Stimulated activated naive CD4-positive, alpha-beta T cell treated with Interleukin-2 at 50 U/mL for 16 hours (primary cell): Measurements from ENCODE around the gene SWAP70.

Experiments used
- DNase-seq: peaks from one replicate; lab custom pipeline; 2025; lab: John Stamatoyannopoulos, UW

Gene SWAP70

GRCh38 chr11:9776203-9776602, 112.3 kb downstream of the SWAP70 start:
- DNase-seq, result no peak

GRCh38 chr11:9777066-9777465, 113.2 kb downstream of the SWAP70 start:
- no peak for DNase-seq

GRCh38 chr11:9777525-9777924, 113.6 kb downstream of the SWAP70 start:
- DNase-seq, result no peak

- no peak for DNase-seq
Measured at GRCh38 chr11:9780929-9781328, 117.1 kb downstream of the SWAP70 start.

GRCh38 chr11:9783986-9784385, 120.1 kb downstream of the SWAP70 start:
- DNase-seq, result no peak

- no peak for DNase-seq
Measured at GRCh38 chr11:9784602-9785315, 120.9 kb downstream of the SWAP70 start.

- no peak for DNase-seq
Measured at GRCh38 chr11:9787260-9787659, 123.4 kb downstream of the SWAP70 start.

- DNase-seq, result no peak
Measured at GRCh38 chr11:9787981-9788521, 124.2 kb downstream of the SWAP70 start.

GRCh38 chr11:9789910-9790309, 126.0 kb downstream of the SWAP70 start:
- DNase-seq, result no peak

- no peak for DNase-seq
Measured at GRCh38 chr11:9790703-9791102, 126.8 kb downstream of the SWAP70 start.

GRCh38 chr11:9796266-9796665, 132.4 kb downstream of the SWAP70 start:
- DNase-seq, result no peak

- DNase-seq, result no peak
Measured at GRCh38 chr11:9796854-9797253, 133.0 kb downstream of the SWAP70 start.

GRCh38 chr11:9797300-9797699, 133.4 kb downstream of the SWAP70 start:
- DNase-seq, result no peak

GRCh38 chr11:9799886-9800285, 136.0 kb downstream of the SWAP70 start:
- no peak for DNase-seq

GRCh38 chr11:9802291-9802861, 138.5 kb downstream of the SWAP70 start:
- DNase-seq, result no peak
